ENCODE results near the gene SPAG9. TPM values are rescaled to one million over a fixed set of nuclear protein-coding genes. Genes with fewer than 3 reads are reported as not detected.

SPAG9 gene
- total RNA-seq, 1 experiment from 2014 or later = 130 TPM

- H3K9me3 Mint-ChIP-seq (ENCODE audit: unreplicated experiment) = no peaks in the 10 kb centered on the region
- BruUV-seq (replicated peaks) = no TSS peak
- H3K36me3 Mint-ChIP-seq (ENCODE audit: insufficient read depth, unreplicated experiment) = peaks cover 6% of the 10 kb centered on the region
- Histone ChIP-seq H3K27me3 (replicated peaks; ENCODE audit: control insufficient read depth, insufficient read depth, low read length) (no peaks in the 10 kb centered on the region), H3K4me3 (ENCODE audit: low read depth, low read length) (no peak overlapping the region), H3K4me1 (peaks cover 59% of the 10 kb centered on the region), H3K9me3 (no peaks in the 10 kb centered on the region), H3K36me3 (ENCODE audit: control insufficient read depth, insufficient read depth, low read length) (no peaks in the 10 kb centered on the region)
- peaks cover 29% of the 10 kb centered on the region for H3K4me1 Mint-ChIP-seq (ENCODE audit: low read depth, unreplicated experiment)
- H3K4me3 Mint-ChIP-seq (ENCODE audit: unreplicated experiment) = no peak overlapping the region
- CTCF ChIA-PET = interaction anchor here (0.6 to 1.7 kb wide), 5 partner anchors 9 to 66 kb away, joined by 3 to 7 read pairs (median 3); no protein-coding TSS in a partner anchor
- H3K27ac Mint-ChIP-seq (ENCODE audit: unreplicated experiment) = peak overlapping the region; percentile 12
- H3K27me3 Mint-ChIP-seq (ENCODE audit: insufficient read depth, unreplicated experiment) = no peaks in the 10 kb centered on the region
- TF ChIP-seq, protein P1, sequence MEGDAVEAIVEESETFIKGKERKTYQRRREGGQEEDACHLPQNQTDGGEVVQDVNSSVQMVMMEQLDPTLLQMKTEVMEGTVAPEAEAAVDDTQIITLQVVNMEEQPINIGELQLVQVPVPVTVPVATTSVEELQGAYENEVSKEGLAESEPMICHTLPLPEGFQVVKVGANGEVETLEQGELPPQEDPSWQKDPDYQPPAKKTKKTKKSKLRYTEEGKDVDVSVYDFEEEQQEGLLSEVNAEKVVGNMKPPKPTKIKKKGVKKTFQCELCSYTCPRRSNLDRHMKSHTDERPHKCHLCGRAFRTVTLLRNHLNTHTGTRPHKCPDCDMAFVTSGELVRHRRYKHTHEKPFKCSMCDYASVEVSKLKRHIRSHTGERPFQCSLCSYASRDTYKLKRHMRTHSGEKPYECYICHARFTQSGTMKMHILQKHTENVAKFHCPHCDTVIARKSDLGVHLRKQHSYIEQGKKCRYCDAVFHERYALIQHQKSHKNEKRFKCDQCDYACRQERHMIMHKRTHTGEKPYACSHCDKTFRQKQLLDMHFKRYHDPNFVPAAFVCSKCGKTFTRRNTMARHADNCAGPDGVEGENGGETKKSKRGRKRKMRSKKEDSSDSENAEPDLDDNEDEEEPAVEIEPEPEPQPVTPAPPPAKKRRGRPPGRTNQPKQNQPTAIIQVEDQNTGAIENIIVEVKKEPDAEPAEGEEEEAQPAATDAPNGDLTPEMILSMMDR (IDR thresholded peaks at IDR 0.05; ENCODE audit: insufficient read depth in 1 of 2, low read depth in 1 of 2, low read length in 1 of 2, severe bottlenecking in 1 of 2, unreplicated experiment in 1 of 2) = no peak
- intact Hi-C loops (cut with micrococcal nuclease; ENCODE audit: unreplicated experiment) = no loop called here
- POLR2A ChIA-PET = interaction anchor here (0.6 to 2.9 kb wide), 2 partner anchors 18 to 52 kb away, joined by 4 to 12 read pairs; partner anchors contain the start of gene TOB1
- no peak for DNase-seq
Observed at GRCh38 chr17:50918071-50918932, 202.4 kb downstream of the SPAG9 start.

DNA sequence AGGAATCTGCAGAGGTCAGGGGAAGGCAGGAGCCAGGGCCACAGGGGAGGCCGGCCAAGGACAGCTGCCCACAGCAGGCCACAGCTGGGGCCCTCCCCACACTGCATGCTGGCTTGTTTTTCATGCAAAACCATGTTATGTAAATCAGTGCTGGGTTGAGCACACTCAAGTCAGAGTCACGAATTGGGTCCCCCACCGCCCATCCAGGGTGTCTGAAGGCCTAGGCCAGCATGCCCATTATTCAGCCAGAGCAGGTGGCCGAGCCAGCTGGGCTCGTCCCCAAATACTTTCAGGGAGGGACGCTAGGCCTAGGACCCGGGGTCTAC, 203.3 kb downstream of the SPAG9 start:
- ChIA-PET POLR2A (interaction anchor here (2.9 kb wide), 1 partner anchor 51 kb away, joined by 12 read pairs; the partner anchor contains the start of gene TOB1), CTCF (interaction anchor here (1.0 to 1.3 kb wide), 2 partner anchors 9 to 33 kb away, joined by 3 to 4 read pairs; no protein-coding TSS in a partner anchor)
- Histone ChIP-seq H3K27me3 (replicated peaks; ENCODE audit: control insufficient read depth, insufficient read depth, low read length) (no peaks in the 10 kb centered on the region), H3K36me3 (ENCODE audit: control insufficient read depth, insufficient read depth, low read length) (no peaks in the 10 kb centered on the region), H3K4me1 (peaks cover 51% of the 10 kb centered on the region), H3K4me3 (ENCODE audit: low read depth, low read length) (no peak overlapping the region), H3K9me3 (no peaks in the 10 kb centered on the region)
- TF ChIP-seq, protein P1 (IDR thresholded peaks at IDR 0.05; ENCODE audit: insufficient read depth in 1 of 2, low read depth in 1 of 2, low read length in 1 of 2, severe bottlenecking in 1 of 2, unreplicated experiment in 1 of 2) = no peak
- no peak for DNase-seq
- intact Hi-C loops (cut with micrococcal nuclease; ENCODE audit: unreplicated experiment) = no loop called here
- Mint-ChIP-seq H3K9me3 (ENCODE audit: unreplicated experiment) (no peaks in the 10 kb centered on the region), H3K27me3 (ENCODE audit: insufficient read depth, unreplicated experiment) (no peaks in the 10 kb centered on the region), H3K4me1 (ENCODE audit: low read depth, unreplicated experiment) (peaks cover 31% of the 10 kb centered on the region), H3K36me3 (ENCODE audit: insufficient read depth, unreplicated experiment) (peaks cover 6% of the 10 kb centered on the region), H3K27ac (ENCODE audit: unreplicated experiment) (no peak overlapping the region), H3K4me3 (ENCODE audit: unreplicated experiment) (no peak overlapping the region)
- no TSS peak for BruUV-seq (replicated peaks)

GRCh38 chr17:50916708-50917417, 203.8 kb downstream of the SPAG9 start:
- H3K27ac Mint-ChIP-seq (ENCODE audit: unreplicated experiment) = no peak overlapping the region
- no peaks in the 10 kb centered on the region for H3K36me3 ChIP-seq (ENCODE audit: control insufficient read depth, insufficient read depth, low read length)
- no peaks in the 10 kb centered on the region for H3K27me3 Mint-ChIP-seq (ENCODE audit: insufficient read depth, unreplicated experiment)
- H3K36me3 Mint-ChIP-seq (ENCODE audit: insufficient read depth, unreplicated experiment) = peaks cover 6% of the 10 kb centered on the region
- peaks cover 34% of the 10 kb centered on the region for H3K4me1 Mint-ChIP-seq (ENCODE audit: low read depth, unreplicated experiment)
- peaks cover 45% of the 10 kb centered on the region for H3K4me1 ChIP-seq
- TF ChIP-seq, protein P1 (IDR thresholded peaks at IDR 0.05; ENCODE audit: insufficient read depth in 1 of 2, low read depth in 1 of 2, low read length in 1 of 2, severe bottlenecking in 1 of 2, unreplicated experiment in 1 of 2) = no peak
- H3K9me3 Mint-ChIP-seq (ENCODE audit: unreplicated experiment) = no peaks in the 10 kb centered on the region
- no peak for DNase-seq
- no peak overlapping the region for H3K4me3 ChIP-seq (ENCODE audit: low read depth, low read length)
- ChIA-PET CTCF (interaction anchor here (0.5 to 1.3 kb wide), 4 partner anchors 8 to 65 kb away, joined by 3 to 4 read pairs (median 4); no protein-coding TSS in a partner anchor), POLR2A (interaction anchor here (1.0 to 2.9 kb wide), 3 partner anchors 12 to 51 kb away, joined by 3 to 12 read pairs (median 5); partner anchors contain the start of gene TOB1)
- no TSS peak for BruUV-seq (replicated peaks)
- no peaks in the 10 kb centered on the region for H3K27me3 ChIP-seq (replicated peaks; ENCODE audit: control insufficient read depth, insufficient read depth, low read length)
- H3K4me3 Mint-ChIP-seq (ENCODE audit: unreplicated experiment) = no peak overlapping the region
- intact Hi-C loops (cut with micrococcal nuclease; ENCODE audit: unreplicated experiment) = no loop called here
- no peaks in the 10 kb centered on the region for H3K9me3 ChIP-seq
